MM.1S (cell line): ENCODE results near the gene CENPS.
"Not testable (repeated sequence)": the region's sequence is repeated elsewhere in the genome, so short reads cannot be mapped to it uniquely, and the experiment has no call there.

Experiments
- DNase-seq: peaks from one replicate; pipeline ENCODE4 v3.0.0-alpha.2; 2015
- H2AFZ ChIP-seq: fragments of 300-600 bp; sonication (generic); 2 replicates; pipeline ENCODE4 v1.6.0; 2016; ENCODE audit warnings: antibody characterized with exemption, low read length
- H3F3A ChIP-seq: fragments of 300-600 bp; sonication (generic); 2 replicates; pipeline ENCODE4 v1.6.1; 2016; ENCODE audit warnings: mild to moderate bottlenecking, antibody characterized with exemption, low read length, moderate library complexity, mixed read lengths; ENCODE audit not compliant: insufficient read depth
- H3K27ac ChIP-seq: fragments of 300-600 bp; sonication (generic); 2 replicates; pipeline ENCODE4 v1.5.1; 2016; ENCODE audit warnings: mild to moderate bottlenecking, low read length
- H3K27me3 ChIP-seq: fragments of 300-600 bp; sonication (generic); replicated peaks from 2 replicates; pipeline ENCODE4 v1.6.0; 2016; ENCODE audit warnings: low read length; ENCODE audit not compliant: insufficient read depth
- H3K36me3 ChIP-seq: fragments of 300-600 bp; sonication (generic); replicated peaks from 2 replicates; pipeline ENCODE4 v1.6.1; 2016; ENCODE audit warnings: mild to moderate bottlenecking, low read length, mixed read lengths; ENCODE audit not compliant: insufficient read depth
- H3K4me1 ChIP-seq: fragments of 300-600 bp; sonication (generic); 2 replicates; pipeline ENCODE4 v1.6.1; 2016; ENCODE audit warnings: low read length, mixed read lengths
- H3K4me2 ChIP-seq: fragments of 300-600 bp; sonication (generic); 2 replicates; pipeline ENCODE4 v1.6.0; 2016; ENCODE audit warnings: low read depth, low read length
- H3K4me3 ChIP-seq: fragments of 300-600 bp; sonication (generic); 2 replicates; pipeline ENCODE4 v1.5.1; 2016; ENCODE audit warnings: low read length, mixed read lengths
- H3K79me2 ChIP-seq: fragments of 300-600 bp; sonication (generic); 2 replicates; pipeline ENCODE4 v1.6.1; 2016; ENCODE audit warnings: mixed run types, low read length, mixed read lengths
- H3K9ac ChIP-seq: fragments of 300-600 bp; sonication (generic); 2 replicates; pipeline ENCODE4 v1.6.1; 2016; ENCODE audit warnings: low read length, mixed read lengths
- H3K9me2 ChIP-seq: fragments of 300-600 bp; sonication (generic); replicated peaks from 2 replicates; pipeline ENCODE4 v1.6.1; 2016; ENCODE audit warnings: mild to moderate bottlenecking, low read length, mixed read lengths; ENCODE audit not compliant: insufficient read depth
- H3K9me3 ChIP-seq: fragments of 300-600 bp; sonication (generic); replicated peaks from 2 replicates; pipeline ENCODE4 v1.6.1; 2016; ENCODE audit warnings: mild to moderate bottlenecking, low read length, mixed read lengths; ENCODE audit not compliant: insufficient read depth
- H4K20me1 ChIP-seq: fragments of 300-600 bp; sonication (generic); 2 replicates; pipeline ENCODE4 v1.6.1; 2016; ENCODE audit warnings: mild to moderate bottlenecking, low read length, moderate library complexity, mixed read lengths; ENCODE audit not compliant: insufficient read depth
- EZH2 ChIP-seq: fragments of 300-600 bp; sonication (generic); optimal IDR thresholded peaks from 2 replicates; pipeline ENCODE3; 2017; ENCODE audit warnings: low read depth, mild to moderate bottlenecking, antibody characterized with exemption, low read length, mixed read lengths
- EZH2phosphoT487 ChIP-seq: fragments of 300-600 bp; sonication (generic); IDR thresholded peaks from 2 replicates; pipeline ENCODE4 v1.6.1; 2018; ENCODE audit warnings: antibody characterized with exemption, low read length
- TF ChIP-seq, protein P1 (sequence below): fragments of 300-600 bp; sonication (generic); IDR thresholded peaks from 2 replicates; pipeline ENCODE4 v1.5.1; 2016; ENCODE audit warnings: antibody characterized with exemption, low read length, mixed read lengths

CENPS gene

DNA sequence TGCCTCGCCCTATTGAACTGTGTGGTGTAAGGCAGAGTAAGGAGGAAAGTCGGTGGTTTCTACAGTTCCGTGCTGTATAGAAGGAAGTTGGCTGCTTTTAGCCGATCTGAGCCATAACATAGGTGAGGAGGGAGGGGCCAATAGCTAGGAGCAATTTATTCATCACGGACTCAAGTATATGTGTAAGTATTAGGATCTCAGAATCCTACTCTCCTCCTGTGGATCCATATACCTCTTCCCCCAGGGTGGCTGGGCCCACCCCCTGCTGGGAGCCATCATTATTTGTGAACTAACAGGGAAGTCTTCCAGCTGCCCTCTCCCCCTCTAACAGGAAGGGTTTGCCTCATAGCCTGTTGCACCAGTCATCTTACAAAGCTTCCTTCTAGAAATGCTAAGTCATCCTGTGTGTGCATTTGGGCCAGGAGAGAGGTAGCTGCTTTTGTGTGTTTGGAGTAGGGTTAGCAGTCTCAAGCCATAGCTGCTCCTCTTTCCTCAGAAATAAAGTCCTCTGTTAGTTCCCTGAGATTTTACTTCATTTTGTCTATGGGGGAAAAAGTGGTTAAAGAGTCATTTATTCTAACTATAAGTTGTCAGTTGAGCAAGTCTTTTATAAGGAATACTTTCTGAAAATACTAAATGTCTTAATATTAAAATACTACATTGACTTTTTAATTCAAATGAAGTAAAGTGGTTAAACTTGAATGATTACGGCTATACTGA lies 14.9 kb upstream of the CENPS start:
- no peak overlapping the region for H3K27ac ChIP-seq
- no peak for TF ChIP-seq EZH2
- no peak for TF ChIP-seq EZH2phosphoT487
- TF ChIP-seq, protein P1, sequence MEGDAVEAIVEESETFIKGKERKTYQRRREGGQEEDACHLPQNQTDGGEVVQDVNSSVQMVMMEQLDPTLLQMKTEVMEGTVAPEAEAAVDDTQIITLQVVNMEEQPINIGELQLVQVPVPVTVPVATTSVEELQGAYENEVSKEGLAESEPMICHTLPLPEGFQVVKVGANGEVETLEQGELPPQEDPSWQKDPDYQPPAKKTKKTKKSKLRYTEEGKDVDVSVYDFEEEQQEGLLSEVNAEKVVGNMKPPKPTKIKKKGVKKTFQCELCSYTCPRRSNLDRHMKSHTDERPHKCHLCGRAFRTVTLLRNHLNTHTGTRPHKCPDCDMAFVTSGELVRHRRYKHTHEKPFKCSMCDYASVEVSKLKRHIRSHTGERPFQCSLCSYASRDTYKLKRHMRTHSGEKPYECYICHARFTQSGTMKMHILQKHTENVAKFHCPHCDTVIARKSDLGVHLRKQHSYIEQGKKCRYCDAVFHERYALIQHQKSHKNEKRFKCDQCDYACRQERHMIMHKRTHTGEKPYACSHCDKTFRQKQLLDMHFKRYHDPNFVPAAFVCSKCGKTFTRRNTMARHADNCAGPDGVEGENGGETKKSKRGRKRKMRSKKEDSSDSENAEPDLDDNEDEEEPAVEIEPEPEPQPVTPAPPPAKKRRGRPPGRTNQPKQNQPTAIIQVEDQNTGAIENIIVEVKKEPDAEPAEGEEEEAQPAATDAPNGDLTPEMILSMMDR: no peak
- no peak overlapping the region for H3K4me3 ChIP-seq
- H2AFZ ChIP-seq: no peak overlapping the region
- no peaks in the 10 kb centered on the region for H3K9me2 ChIP-seq
- H3K4me1 ChIP-seq: no peaks in the 10 kb centered on the region
- H3K36me3 ChIP-seq: peaks cover 18% of the 10 kb centered on the region
- H3F3A ChIP-seq: no peaks in the 10 kb centered on the region
- no peaks in the 10 kb centered on the region for H3K27me3 ChIP-seq
- H3K4me2 ChIP-seq: no peak overlapping the region
- H3K9ac ChIP-seq: no peak overlapping the region
- H4K20me1 ChIP-seq: no peaks in the 10 kb centered on the region
- no peaks in the 10 kb centered on the region for H3K79me2 ChIP-seq
- DNase-seq: no peak
- H3K9me3 ChIP-seq: no peaks in the 10 kb centered on the region

DNA sequence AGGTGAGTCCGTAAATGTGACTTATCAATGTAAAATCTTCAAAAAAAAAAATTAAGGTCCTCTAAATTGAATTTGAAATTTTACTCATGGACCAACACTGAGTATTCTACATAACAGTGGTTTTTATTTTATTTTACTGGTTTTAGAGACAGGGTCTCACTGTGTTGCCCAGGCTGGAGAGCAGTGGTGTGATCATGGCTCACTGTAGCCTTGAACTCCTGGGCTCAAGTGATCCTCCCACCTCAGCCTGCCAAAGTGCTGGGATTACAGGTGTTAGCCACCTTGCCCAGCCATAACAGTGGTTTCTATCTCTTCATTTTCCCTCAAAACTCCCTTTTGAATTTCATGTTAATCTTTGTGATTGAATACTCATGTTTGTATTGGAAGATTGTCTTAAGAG lies 14.3 kb upstream of the CENPS start:
- H3K79me2 ChIP-seq, H3K27ac ChIP-seq, H3K4me1 ChIP-seq, H3K27me3 ChIP-seq, H2AFZ ChIP-seq, H4K20me1 ChIP-seq, H3K9me2 ChIP-seq, H3K4me2 ChIP-seq, H3K4me3 ChIP-seq, DNase-seq, H3F3A ChIP-seq, H3K9ac ChIP-seq, H3K9me3 ChIP-seq: not testable (repeated sequence)
- peaks cover 18% of the 10 kb centered on the region for H3K36me3 ChIP-seq

DNA sequence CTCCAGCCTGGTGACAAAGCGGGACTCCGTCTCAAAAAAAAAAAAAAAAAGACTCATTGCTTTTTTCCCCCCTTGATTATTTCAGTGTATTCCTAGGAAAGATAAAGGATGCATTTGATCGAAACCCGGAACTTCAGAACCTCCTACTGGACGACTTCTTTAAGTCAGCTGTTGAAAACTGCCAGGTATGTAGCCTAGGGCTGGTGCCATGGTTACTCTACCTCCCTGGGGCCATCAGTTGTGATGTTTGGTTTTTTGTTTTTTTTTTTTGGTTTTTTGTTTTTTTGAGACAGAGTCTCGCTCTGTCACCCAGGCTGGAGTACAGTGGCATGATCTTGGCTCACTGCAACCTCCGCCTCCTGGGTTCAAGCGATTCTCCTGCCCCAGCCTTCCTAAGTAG lies 11.5 kb upstream of the CENPS start:
- not testable (repeated sequence) for H3K4me3 ChIP-seq, H2AFZ ChIP-seq, H3K4me1 ChIP-seq, H3K27ac ChIP-seq, H3F3A ChIP-seq, H3K9me3 ChIP-seq, H3K79me2 ChIP-seq, H3K9me2 ChIP-seq, H3K9ac ChIP-seq, H4K20me1 ChIP-seq, H3K4me2 ChIP-seq, H3K27me3 ChIP-seq, DNase-seq
- peaks cover 14% of the 10 kb centered on the region for H3K36me3 ChIP-seq

DNA sequence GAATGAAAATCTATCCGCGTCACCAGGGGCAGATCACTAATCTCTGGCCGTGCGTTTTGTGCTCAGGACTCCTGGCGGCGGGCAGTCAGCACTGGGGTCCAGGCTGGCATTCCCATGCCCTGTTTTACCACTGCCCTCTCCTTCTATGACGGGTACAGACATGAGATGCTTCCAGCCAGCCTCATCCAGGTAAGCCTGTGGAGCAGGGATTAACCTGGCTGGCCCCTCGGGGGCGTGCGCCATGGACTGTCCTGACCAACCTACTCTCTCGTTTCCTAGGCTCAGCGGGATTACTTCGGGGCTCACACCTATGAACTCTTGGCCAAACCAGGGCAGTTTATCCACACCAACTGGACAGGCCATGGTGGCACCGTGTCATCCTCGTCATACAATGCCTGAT lies 10.9 kb upstream of the CENPS start:
- H3K79me2 ChIP-seq: no peaks in the 10 kb centered on the region
- no peak for DNase-seq
- H3K27me3 ChIP-seq: no peaks in the 10 kb centered on the region
- H3K4me3 ChIP-seq: no peak overlapping the region
- H3K9me2 ChIP-seq: no peaks in the 10 kb centered on the region
- H3K27ac ChIP-seq: no peak overlapping the region
- TF ChIP-seq, protein P1: no peak
- TF ChIP-seq EZH2: no peak
- TF ChIP-seq EZH2phosphoT487: no peak
- H3K9me3 ChIP-seq: no peaks in the 10 kb centered on the region
- no peaks in the 10 kb centered on the region for H4K20me1 ChIP-seq
- no peaks in the 10 kb centered on the region for H3K4me1 ChIP-seq
- H2AFZ ChIP-seq: no peak overlapping the region
- peaks cover 14% of the 10 kb centered on the region for H3K36me3 ChIP-seq
- H3K4me2 ChIP-seq: no peak overlapping the region
- H3F3A ChIP-seq: no peaks in the 10 kb centered on the region
- H3K9ac ChIP-seq: no peak overlapping the region
